ENCODE measurements around the gene CRYBG1. TPM values are rescaled to one million over a fixed set of nuclear protein-coding genes. Genes with fewer than 3 reads are reported as not detected.
A peak's percentile ranks its signal among the peaks of the same experiment; 100 is the strongest.
"Not testable (repeated sequence)": the region's sequence is repeated elsewhere in the genome, so short reads cannot be mapped to it uniquely, and the experiment has no call there.

CRYBG1 gene
- total RNA-seq, 1 experiment from 2014 or later, result not detected

- DNase-seq (ENCODE audit: low spot score); in situ Hi-C loops (cut with HindIII; ENCODE audit: low sequenced_read_pairs): not testable (repeated sequence)
These were observed 199.1 kb downstream of the CRYBG1 start for GRCh38 chr6:106559659-106560058.

DNA sequence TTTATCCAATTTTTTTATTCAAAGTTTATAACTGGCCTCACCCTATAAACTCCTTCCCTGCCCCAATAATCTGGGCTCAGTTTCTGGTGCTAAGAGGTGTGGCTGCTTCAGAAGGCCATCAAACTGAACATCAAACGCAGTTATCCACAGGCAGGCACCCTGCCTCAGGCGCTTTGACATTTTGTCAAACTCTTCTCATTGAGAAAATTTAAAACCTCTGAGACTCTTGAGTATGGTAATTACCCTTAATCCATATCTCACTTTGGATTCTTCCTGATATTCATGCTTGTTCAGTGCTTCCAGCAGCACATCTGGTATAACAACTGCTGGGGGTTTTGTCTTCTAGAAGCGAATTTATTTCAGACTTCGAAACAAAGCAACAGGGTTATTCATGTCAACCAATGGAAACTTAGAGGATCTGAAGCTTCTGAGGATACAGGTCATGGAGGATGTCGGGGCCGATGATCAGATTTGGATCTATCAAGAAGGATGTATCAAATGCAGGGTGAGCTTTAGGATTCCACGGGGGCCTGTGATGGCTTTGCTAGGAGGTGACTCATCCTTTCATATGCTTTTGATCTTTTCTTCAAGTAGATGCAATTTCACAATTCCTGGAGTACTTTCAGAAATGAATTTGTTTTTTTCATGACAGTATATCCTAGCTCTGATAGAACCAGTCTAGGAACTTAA, 200.6 kb downstream of the CRYBG1 start:
- in situ Hi-C loops (cut with HindIII; ENCODE audit: low sequenced_read_pairs), result no loop called here

GRCh38 chr6:106561686-106562405, 201.3 kb downstream of the CRYBG1 start:
- in situ Hi-C loops (cut with HindIII; ENCODE audit: low sequenced_read_pairs), result no loop called here
- DNase-seq (ENCODE audit: low spot score), result no peak

More for the DNA sequence above, 200.6 kb downstream of the CRYBG1 start:
- no peak for DNase-seq (ENCODE audit: low spot score)

- in situ Hi-C loops (cut with HindIII; ENCODE audit: low sequenced_read_pairs), result no loop called here
- no peak for DNase-seq (ENCODE audit: low spot score)
These were observed 203.1 kb downstream of the CRYBG1 start for GRCh38 chr6:106563614-106564013.

DNA sequence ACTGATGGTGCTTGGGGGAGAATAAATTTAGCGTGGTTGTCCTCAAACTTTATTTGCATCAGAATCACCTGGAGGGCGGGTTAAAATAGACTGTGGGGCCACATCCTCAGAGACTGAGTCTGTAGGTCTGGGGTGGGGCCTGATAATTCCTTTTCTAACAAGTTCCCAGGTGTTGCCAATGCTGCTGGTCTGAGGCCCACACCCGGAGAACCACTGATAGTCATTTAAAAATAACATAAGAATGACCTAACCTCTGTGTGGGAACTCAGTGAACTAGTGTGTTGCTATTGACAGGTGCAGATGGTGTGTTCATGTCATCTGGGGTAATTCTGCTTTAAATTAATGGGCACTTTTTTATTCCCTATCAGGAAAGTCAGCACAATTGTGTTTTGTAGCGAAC, 204.0 kb downstream of the CRYBG1 start:
- no peak for DNase-seq (ENCODE audit: low spot score)
- in situ Hi-C loops (cut with HindIII; ENCODE audit: low sequenced_read_pairs), result no loop called here

- in situ Hi-C loops (cut with HindIII; ENCODE audit: low sequenced_read_pairs), result no loop called here
- no peak for DNase-seq (ENCODE audit: low spot score)
These were observed 208.0 kb downstream of the CRYBG1 start for GRCh38 chr6:106568530-106568929.

DNA sequence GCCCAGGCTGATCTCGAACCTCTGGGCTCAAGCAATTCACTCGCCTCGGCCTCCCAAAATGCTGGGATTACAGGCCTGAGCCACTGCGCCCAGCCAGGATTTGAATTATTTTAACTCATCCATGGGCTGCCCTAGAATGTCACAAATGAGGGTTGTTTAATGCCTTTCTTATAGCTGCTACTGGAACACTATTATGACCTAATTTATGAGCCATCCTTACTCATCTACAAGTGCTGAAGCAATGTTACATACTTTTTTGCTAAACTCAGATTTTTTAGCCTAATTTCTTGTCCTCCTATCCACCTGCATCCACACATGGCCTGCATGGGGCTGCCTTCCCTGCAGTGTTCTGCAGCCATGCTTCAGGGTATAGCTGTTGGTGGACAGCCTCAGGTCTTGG, 208.9 kb downstream of the CRYBG1 start:
- DNase-seq (ENCODE audit: low spot score), result no peak
- in situ Hi-C loops (cut with HindIII; ENCODE audit: low sequenced_read_pairs), result no loop called here

GRCh38 chr6:106572436-106572835, 211.9 kb downstream of the CRYBG1 start:
- DNase-seq (ENCODE audit: low spot score), result no peak
- in situ Hi-C loops (cut with HindIII; ENCODE audit: low sequenced_read_pairs), result no loop called here

DNA sequence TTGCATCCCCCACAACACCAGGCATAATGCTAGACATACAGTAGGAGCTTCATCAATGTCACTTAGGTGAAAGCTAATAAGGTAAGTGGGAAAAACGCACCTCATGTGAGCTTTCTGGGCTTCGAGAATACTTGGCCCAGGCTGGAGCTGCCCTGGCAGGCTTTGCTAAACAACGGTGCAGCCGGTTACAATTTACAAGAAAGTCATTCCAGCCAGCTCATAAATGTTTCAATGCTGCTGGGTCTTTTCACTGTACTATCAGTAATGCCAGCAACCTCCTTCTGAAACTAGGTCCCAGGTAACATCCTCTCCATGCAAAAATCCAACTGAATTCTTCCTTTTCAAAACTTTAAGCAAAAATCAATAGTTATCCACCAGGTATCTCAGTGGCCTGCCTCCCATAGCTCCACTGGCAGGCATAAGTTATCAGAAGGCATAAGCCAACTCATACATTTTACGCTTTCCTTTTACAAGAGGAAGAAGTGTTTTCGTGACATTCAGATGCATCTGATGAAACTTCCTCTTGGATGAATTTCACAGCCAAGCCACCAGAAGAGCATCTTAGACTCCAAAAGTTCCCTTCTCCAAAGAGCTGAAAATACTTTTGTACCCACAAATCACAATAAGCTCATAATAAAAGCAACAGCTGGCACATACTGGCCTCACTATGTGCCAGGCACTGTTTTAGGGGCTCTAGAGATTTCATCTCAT, 212.5 kb downstream of the CRYBG1 start:
- in situ Hi-C loops (cut with HindIII; ENCODE audit: low sequenced_read_pairs), result no loop called here
- no peak for DNase-seq (ENCODE audit: low spot score)

DNA sequence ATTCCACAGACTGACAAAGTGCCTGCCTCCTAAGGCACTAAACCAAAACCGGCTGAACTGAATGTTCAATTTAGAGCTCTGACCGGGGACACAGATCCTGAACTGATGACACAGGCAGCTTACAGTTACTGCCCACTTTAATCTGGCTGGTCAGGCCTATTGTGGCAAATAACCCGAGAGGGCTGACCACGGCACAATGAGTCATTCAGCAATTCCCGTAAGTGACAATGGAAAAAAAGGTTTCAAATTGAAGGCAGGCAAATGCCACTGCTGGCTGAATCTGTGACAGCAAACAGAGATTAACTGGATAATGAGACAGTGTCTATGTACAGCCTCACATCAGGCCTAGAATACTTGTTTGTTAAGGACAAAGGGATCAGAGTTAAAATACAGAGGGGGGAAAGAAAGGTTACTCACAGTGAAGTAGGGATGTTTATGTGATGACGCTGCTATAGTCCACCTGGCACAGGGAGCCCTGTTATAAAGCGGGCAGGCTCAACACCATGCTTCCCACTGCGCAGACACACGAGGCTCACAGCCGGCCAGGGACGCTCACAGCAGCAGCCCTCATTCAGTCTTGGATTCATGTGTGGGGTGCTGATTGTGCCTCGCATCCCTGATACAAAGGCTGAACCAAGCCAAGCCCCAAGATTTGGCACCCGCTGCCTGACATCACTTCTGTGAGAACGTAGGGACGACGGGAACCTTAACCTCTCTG, 214.4 kb downstream of the CRYBG1 start:
- in situ Hi-C loops (cut with HindIII; ENCODE audit: low sequenced_read_pairs), result no loop called here
- no peak for DNase-seq (ENCODE audit: low spot score)

DNA sequence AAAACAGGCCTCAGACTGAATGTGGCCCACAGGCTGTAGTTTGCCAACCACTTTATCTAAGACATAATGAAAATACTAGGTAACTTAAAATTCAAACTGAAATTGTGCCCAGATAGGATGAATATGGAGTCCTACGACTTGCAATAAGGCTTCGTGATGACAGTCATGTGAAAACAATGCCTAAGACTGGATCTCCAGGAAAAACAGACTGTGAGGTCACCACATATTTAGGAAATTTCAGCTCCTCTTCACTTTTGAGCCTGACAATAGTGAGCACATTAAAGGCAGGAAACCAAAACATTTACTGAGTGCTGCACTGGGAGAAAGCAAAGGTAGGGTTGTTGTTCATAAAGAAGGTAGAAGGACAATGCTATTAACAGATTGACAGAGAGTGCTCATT, 218.8 kb downstream of the CRYBG1 start:
- DNase-seq (ENCODE audit: low spot score), result no peak
- in situ Hi-C loops (cut with HindIII; ENCODE audit: low sequenced_read_pairs), result no loop called here

GRCh38 chr6:106581468-106581867, 221.0 kb downstream of the CRYBG1 start:
- in situ Hi-C loops (cut with HindIII; ENCODE audit: low sequenced_read_pairs), result no loop called here

DNA sequence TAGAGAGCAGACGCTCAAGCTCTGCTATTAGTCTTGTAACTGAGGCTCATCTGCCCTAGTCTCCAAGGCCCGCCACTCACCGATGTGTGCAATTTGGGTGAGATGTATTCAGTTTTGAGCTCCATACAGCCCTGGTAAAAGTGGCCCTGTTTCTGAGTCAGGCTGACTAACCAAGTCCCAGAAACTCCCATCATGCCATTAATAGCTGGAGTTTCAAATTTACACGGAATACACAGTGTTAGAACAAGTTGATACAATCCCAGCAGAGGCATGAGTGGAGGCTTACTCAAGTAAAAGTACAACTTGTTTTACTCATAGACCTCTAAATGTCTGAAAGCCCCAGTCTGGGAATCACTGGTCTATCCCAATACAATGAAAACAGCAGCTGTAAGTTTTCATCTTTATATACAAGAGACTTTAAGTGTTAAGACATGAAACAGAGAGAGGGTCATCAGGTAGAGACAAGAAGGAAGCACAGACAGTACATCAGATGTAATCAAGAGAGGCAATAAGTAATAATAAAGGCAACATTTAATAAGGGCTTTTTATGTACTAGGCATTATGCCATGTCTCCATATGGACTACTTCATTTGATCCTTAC, 226.4 kb downstream of the CRYBG1 start:
- no peak for DNase-seq (ENCODE audit: low spot score)
- in situ Hi-C loops (cut with HindIII; ENCODE audit: low sequenced_read_pairs), result no loop called here

More at GRCh38 chr6:106581468-106581867, 221.0 kb downstream of the CRYBG1 start:
- DNase-seq (ENCODE audit: low spot score), result no peak

- DNase-seq (ENCODE audit: low spot score); in situ Hi-C loops (cut with HindIII; ENCODE audit: low sequenced_read_pairs): not testable (repeated sequence)
These were observed 228.4 kb downstream of the CRYBG1 start for GRCh38 chr6:106588937-106589336.

DNA sequence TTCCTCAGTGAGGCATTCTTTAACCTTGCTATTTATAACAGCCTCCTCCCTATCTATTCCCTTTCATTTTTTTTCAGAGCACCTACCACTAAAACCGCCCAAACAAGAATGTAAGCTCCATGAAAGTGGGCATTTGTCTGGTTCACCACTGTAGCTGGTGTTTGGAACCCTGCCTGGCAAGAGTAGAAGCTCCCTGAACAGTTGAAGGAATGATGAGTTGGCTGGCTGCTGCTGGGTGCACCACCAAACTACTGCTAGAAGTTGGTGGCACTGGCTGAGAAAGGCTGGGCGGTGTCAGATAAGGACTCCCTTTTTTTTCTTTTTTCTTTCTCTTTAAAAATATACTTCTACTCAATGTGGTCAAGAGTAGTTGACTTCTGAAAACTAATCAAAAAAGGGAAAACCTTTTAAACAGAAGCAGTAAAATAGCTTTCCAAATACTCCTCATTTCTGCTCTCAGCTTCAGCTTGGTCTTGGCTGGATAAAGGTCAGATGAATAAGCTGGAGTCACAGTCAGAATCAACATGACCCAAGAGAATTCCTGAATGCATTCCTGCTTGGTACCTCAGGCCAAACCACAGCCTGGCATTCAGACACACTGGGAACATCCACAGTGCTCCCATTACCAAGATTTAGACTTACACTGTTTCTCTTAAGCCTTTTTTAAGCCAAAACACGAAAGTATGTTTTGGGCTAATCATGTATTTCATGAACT, 230.8 kb downstream of the CRYBG1 start:
- in situ Hi-C loops (cut with HindIII; ENCODE audit: low sequenced_read_pairs), result no loop called here
- DNase-seq (ENCODE audit: low spot score), result no peak

GRCh38 chr6:106599440-106599839, 238.9 kb downstream of the CRYBG1 start:
- no peak for DNase-seq (ENCODE audit: low spot score)
- in situ Hi-C loops (cut with HindIII; ENCODE audit: low sequenced_read_pairs), result no loop called here

DNA sequence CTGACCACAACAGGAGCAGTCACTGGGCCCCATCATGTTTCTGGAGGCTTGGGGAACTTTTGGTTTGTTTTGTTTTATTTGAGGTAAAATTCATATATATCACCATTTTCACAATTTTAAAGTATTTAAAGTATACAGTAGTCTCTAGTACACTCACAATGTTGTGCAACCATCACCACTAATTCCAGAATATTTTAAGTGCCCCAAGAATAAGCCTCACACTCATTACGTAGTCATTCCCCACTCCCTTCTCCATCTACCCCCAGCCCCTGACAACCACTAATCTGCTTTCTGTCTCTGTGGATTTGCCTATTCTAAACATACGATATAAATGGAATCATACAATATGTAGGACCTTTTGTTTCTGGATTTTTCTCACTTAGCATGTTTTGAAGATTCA, 239.8 kb downstream of the CRYBG1 start:
- in situ Hi-C loops (cut with HindIII; ENCODE audit: low sequenced_read_pairs), result no loop called here
- DNase-seq (ENCODE audit: low spot score), result no peak

DNA sequence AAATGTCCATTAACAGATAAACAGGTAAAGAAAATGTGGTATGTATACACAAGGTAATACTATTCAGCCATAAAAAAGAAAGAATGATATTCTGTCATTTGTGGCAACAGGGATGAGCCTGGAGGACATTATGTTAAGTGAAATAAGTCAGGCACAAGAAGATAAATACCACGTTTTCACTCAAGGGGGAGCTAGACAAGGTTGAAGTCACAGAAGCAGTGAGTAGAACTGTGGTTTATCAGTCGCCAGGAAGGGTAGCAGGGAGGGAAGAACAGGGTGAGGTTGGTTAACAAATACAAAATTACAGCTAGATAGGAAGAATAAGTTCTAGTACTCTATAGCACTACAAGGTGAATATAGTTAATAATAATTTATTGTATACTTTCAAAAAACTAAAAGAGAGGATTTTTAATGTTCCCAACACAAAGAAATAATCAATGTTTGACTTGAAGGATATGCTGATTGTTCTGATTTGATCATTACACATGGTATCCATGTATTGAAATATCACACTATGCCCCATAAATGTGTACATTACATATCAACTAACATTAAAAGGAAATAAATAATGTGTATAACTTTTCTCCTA, 247.7 kb downstream of the CRYBG1 start:
- in situ Hi-C loops (cut with HindIII; ENCODE audit: low sequenced_read_pairs), result no loop called here
- peak; percentile 21 for DNase-seq (ENCODE audit: low spot score)
